Stimulated activated naive CD8-positive, alpha-beta T cell treated with anti-CD3 and anti-CD28 coated beads, Interleukin-15, amount 100 ng/mL, for 72 hours (primary cell): Measurements from ENCODE around the gene OCIAD1.

Experiments used
- ATAC-seq: fragments of 150-1000 bp; cut with Tn5 transposase; 2 replicates; pipeline ENCODE4 v1.10.0; 2021; ENCODE audit warnings: mild to moderate bottlenecking, moderate library complexity
- DNase-seq, 2 donors: peaks; one replicate each; pipeline ENCODE4 v3.0.0; 2021 to 2022
- H3K27ac Mint-ChIP-seq, 2 donors: one replicate each; pipeline ENCODE4 v1.8.0; 2022; ENCODE audit warnings: mild to moderate bottlenecking in 2 of 2, mixed read lengths in 2 of 2, moderate library complexity in 2 of 2
- H3K27me3 Mint-ChIP-seq: one replicate; pipeline ENCODE4 v1.8.0; 2022; ENCODE audit warnings: mixed read lengths
- H3K4me1 Mint-ChIP-seq: one replicate; pipeline ENCODE4 v1.8.0; 2022; ENCODE audit warnings: mild to moderate bottlenecking, mixed read lengths
- H3K4me3 Mint-ChIP-seq, 2 donors: one replicate each; pipeline ENCODE4 v1.8.0; 2022; ENCODE audit warnings: mild to moderate bottlenecking in 2 of 2, mixed read lengths in 2 of 2, moderate library complexity in 1 of 2
- H3K9me3 Mint-ChIP-seq, 2 donors: one replicate each; pipeline ENCODE4 v1.8.0; 2022; ENCODE audit warnings: mixed read lengths in 2 of 2

Gene OCIAD1

DNA sequence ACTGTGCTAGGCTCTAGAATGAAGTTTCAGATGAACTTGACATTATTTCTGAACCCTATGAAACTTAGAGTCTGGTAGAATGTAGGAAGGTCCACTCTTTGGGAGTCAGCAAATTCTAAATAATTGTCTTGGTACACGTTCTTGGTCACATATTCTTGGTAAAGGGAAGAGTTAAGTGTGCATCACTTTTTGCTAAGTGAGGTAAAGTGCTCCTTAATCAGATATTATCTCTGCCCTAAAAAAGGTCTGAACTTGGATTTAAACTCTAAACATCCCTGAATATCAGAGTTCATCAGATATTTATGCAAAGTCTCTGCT, 68.5 kb downstream of the OCIAD1 start:
- ATAC-seq = no peak
- no peak for DNase-seq

DNA sequence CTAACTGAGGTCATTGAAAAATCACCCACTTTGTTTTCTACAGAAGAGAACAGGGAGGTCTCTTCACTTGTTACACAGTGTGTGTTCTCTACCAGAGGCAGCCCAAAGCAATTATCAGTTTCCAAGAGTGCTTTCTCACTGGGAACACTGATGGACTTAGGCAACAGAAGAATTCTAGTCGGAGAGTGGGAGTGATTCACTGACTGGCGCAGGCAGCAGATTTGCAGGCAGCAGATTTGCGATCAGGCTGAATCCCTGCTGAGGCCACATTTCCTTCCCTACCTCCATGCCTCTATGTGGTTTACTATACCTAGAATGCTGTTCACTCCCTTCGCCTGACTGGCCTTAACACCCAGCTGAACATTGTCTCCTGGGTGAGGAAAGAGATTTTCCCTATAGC, 69.1 kb downstream of the OCIAD1 start:
- no peak for DNase-seq
- H3K27ac Mint-ChIP-seq = peak overlapping the region; percentile 55 to 88
- peaks cover 35% of the 10 kb centered on the region for H3K4me1 Mint-ChIP-seq
- no peaks in the 10 kb centered on the region for H3K9me3 Mint-ChIP-seq
- no peak for ATAC-seq
- no peaks in the 10 kb centered on the region for H3K27me3 Mint-ChIP-seq
- H3K4me3 Mint-ChIP-seq = peak overlapping the region; percentile 49 to 50

More for the DNA sequence above, 68.5 kb downstream of the OCIAD1 start:
- no peaks in the 10 kb centered on the region for H3K9me3 Mint-ChIP-seq
- peak overlapping the region; percentile 4 to 88 for H3K27ac Mint-ChIP-seq
- H3K4me1 Mint-ChIP-seq = peaks cover 30% of the 10 kb centered on the region
- no peaks in the 10 kb centered on the region for H3K27me3 Mint-ChIP-seq
- peak overlapping the region; percentile 49 to 50 for H3K4me3 Mint-ChIP-seq

- peaks cover 45% of the 10 kb centered on the region for H3K4me1 Mint-ChIP-seq
- H3K9me3 Mint-ChIP-seq = no peaks in the 10 kb centered on the region
- DNase-seq (no peak), ATAC-seq (no peak)
- H3K4me3 Mint-ChIP-seq = no peak overlapping the region
- H3K27ac Mint-ChIP-seq = no peak overlapping the region
- no peaks in the 10 kb centered on the region for H3K27me3 Mint-ChIP-seq
Observed at GRCh38 chr4:48901196-48901595, 70.3 kb downstream of the OCIAD1 start.

DNA sequence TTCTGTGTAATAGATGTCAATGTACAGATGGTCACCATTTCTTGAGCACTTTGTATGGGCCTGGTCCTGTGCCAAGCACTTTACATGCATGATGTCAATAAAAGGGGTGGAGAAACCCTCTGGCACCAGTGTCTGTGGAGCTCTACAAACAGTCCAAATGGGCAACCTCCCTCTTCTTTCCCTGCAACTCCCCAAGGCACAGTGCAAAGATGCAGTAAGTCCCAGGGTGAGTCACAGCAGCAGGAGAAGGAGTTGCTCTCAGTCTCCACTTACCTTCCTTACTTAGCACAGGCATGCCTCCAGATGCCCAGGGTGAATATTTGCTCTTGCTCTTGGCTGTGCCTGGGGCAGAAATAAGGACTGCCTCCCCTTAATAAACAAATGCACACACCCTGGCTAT, 71.4 kb downstream of the OCIAD1 start:
- H3K4me1 Mint-ChIP-seq = peaks cover 52% of the 10 kb centered on the region
- H3K27ac Mint-ChIP-seq = peak overlapping the region in 1 of 2 donors; percentile 38
- DNase-seq (no peak), ATAC-seq (no peak)
- no peaks in the 10 kb centered on the region for H3K27me3 Mint-ChIP-seq
- H3K9me3 Mint-ChIP-seq = no peaks in the 10 kb centered on the region
- no peak overlapping the region for H3K4me3 Mint-ChIP-seq

DNA sequence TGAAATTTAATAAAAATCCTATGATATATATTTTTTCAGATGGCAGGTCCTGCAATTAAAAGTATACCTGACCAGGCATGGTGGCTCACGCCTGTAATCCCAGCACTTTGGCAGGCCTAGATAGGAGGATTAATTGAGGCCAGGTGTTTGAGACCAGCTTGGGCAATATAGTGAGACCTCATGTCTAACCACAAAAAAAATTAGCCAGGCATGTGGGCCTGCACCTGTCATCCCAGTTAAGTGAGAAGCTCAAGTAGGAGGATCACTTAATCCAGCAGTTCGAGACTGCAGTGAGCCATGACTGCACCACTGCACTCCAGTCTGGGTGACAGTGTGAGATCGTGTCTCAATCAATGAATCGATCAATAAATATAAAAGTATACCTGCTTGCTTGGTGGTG, 73.2 kb downstream of the OCIAD1 start:
- H3K4me3 Mint-ChIP-seq = no peak overlapping the region
- H3K4me1 Mint-ChIP-seq = peaks cover 56% of the 10 kb centered on the region
- no peak overlapping the region for H3K27ac Mint-ChIP-seq
- no peaks in the 10 kb centered on the region for H3K9me3 Mint-ChIP-seq
- no peak for ATAC-seq
- no peak for DNase-seq
- H3K27me3 Mint-ChIP-seq = no peaks in the 10 kb centered on the region

- H3K9me3 Mint-ChIP-seq = no peaks in the 10 kb centered on the region
- H3K4me3 Mint-ChIP-seq = peak overlapping the region; percentile 86 to 89
- H3K27ac Mint-ChIP-seq = peak overlapping the region in 1 of 2 donors; percentile 11
- peaks cover 56% of the 10 kb centered on the region for H3K4me1 Mint-ChIP-seq
- DNase-seq = no peak
- no peaks in the 10 kb centered on the region for H3K27me3 Mint-ChIP-seq
- ATAC-seq = no peak
Observed at GRCh38 chr4:48904541-48905142, 73.8 kb downstream of the OCIAD1 start.

GRCh38 chr4:48905363-48906015, 74.6 kb downstream of the OCIAD1 start:
- Mint-ChIP-seq H3K27ac (peak overlapping the region; percentile 66 to 77), H3K27me3 (no peaks in the 10 kb centered on the region), H3K4me3 (peak overlapping the region; percentile 86 to 89), H3K4me1 (peaks cover 59% of the 10 kb centered on the region), H3K9me3 (no peaks in the 10 kb centered on the region)
- ATAC-seq = no peak
- DNase-seq = no peak

DNA sequence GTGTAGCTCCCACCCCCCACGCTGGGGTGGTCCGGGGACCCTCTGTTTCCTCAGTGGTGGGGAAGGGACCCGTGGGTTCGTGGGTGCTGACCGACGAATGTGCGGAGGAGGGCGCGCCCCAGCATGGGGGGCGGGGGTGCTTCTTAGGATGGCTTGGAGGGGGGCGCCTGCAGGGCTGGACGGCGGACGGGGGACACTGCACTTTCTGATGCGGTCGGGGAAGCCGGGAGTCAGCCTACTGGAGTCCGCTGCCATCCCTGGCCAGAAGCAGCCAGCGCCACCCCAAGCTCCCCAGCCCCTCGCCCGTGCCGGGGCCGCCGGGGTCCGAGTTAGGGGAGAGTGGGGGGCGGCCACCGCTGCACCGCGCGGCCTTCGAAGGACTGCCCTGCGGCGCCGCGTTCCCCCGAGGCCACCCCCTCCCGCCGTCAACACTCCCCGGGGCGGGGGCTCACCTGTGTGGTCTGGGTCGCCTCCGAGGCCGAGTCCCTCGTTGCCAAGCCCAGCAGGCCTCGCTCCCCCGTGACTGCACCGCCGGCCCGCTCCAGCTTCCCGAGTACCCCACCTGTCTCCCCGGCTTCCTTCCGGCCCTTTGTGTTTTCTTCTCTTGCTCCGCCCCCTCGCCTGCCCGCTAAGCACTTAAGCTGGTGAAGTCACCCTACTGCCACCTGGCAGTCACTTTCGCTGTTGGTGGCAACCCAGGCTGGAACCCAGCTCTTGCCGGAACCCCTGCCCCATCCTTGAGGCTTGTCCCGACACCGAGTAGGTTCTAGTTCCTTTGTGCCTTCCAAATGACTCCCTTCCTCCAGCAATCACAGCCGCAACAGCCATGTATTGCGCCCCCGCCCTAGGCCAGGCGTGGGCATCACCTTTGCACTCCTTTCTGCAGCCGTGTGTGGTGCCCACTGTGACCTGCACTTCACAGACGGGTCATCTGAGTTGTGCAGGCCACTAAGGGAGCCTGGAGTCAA, 75.6 kb downstream of the OCIAD1 start, which contains the start of gene OCIAD2:
Gene OCIAD2, minus strand, starts transcription at position 569 of the 968 bp plus-strand sequence. CDS start 2,225 bp downstream, outside the sequence.
- no peaks in the 10 kb centered on the region for H3K27me3 Mint-ChIP-seq
- H3K27ac Mint-ChIP-seq = peak within 1 kb of the TSS; percentile 94 to 95
- peak; percentile 80 for ATAC-seq

DNA sequence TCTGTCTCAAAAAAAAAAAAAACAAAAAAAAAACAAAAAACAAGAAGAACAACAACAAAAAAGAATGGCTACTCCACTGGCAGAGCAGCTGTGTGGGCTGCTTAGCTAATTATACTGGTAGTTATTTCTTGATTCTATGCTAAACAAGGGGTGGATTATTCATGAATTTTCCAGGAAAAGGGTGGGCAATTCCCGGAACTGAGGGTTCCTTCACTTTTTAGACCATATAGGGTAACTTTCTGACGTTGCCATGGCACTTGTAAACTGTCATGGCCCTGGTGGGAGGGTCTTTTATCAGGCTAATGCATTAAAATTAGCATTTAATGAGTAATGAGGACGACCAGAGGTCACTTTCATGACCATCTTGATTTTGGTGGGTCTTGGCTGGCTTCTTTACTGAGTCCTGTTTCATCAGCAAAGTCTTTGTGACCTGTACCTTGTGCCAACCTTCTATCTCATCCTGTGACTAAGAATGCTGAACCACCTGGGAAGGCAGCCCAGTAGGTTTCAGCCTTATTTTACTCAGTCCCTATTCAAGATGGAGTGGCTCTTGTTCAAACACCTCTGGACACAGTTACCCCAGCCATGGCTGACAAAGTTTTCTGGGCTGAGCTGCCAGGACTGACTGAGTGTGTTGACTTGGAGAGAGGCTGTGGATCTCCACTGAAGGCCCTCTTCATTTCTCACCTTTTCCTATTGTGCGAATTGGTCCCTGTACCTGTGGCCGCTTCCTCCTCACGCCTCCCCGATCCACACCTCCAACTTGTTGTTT, 77.0 kb downstream of the OCIAD1 start:
- no peak for DNase-seq
- ATAC-seq = no peak
- H3K27me3 Mint-ChIP-seq = no peaks in the 10 kb centered on the region
- H3K4me1 Mint-ChIP-seq = peaks cover 51% of the 10 kb centered on the region
- no peaks in the 10 kb centered on the region for H3K9me3 Mint-ChIP-seq
- peak overlapping the region; percentile 8 to 19 for H3K27ac Mint-ChIP-seq
- H3K4me3 Mint-ChIP-seq = no peak overlapping the region

More for the DNA sequence above, 75.6 kb downstream of the OCIAD1 start, which contains the start of gene OCIAD2:
- H3K9me3 Mint-ChIP-seq = no peaks in the 10 kb centered on the region
- H3K4me3 Mint-ChIP-seq = peak within 1 kb of the TSS; percentile 86 to 89
- peak; percentile 76 to 84 for DNase-seq
- peaks cover 62% of the 10 kb centered on the region for H3K4me1 Mint-ChIP-seq

DNA sequence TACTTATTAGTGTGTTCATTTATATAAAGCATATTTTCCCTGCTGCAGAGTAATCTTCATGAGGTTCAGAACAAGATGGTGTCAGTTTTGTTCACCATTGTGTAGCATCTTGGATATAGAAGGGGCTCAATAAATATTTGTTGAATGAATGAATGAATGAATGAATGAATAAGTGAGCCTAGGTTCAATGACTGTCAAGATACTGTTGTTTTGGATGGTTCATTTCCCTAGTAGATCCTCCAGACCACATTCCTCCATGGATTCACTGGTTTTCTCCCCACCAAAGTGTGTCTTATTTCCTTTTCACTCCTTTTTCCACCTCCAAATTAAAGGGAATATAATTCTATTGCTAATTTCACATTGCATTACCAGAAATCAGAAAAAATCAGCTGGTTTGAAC, 77.8 kb downstream of the OCIAD1 start:
- peaks cover 51% of the 10 kb centered on the region for H3K4me1 Mint-ChIP-seq
- no peak overlapping the region for H3K4me3 Mint-ChIP-seq
- ATAC-seq = no peak
- H3K9me3 Mint-ChIP-seq = no peaks in the 10 kb centered on the region
- DNase-seq = no peak
- H3K27ac Mint-ChIP-seq = peak overlapping the region; percentile 1 to 10
- no peaks in the 10 kb centered on the region for H3K27me3 Mint-ChIP-seq

DNA sequence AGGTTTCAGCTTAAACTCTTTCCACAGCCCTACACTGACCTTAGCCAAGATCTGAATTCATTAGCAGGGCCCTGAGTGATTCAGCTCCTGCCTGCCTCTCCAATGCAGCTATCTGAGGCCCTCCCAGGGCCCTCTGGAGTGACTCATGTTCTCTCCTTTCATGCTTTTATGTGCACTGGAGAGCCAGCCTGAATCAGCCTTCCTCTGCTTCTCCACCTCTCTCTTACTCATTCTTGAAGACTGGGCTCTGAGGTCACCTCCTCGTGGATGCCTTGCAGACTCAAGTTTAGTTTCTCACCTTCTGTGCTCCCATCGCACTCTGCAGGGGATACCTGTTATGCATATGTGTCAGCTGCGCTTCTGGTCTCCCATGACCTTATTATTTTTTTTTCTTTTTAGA, 78.8 kb downstream of the OCIAD1 start:
- ATAC-seq (peak; percentile 91), DNase-seq (peak; percentile 61 to 77)
- no peaks in the 10 kb centered on the region for H3K9me3 Mint-ChIP-seq
- H3K27me3 Mint-ChIP-seq = no peaks in the 10 kb centered on the region
- peaks cover 46% of the 10 kb centered on the region for H3K4me1 Mint-ChIP-seq
- no peak overlapping the region for H3K4me3 Mint-ChIP-seq
- peak overlapping the region in 1 of 2 donors; percentile 9 for H3K27ac Mint-ChIP-seq

DNA sequence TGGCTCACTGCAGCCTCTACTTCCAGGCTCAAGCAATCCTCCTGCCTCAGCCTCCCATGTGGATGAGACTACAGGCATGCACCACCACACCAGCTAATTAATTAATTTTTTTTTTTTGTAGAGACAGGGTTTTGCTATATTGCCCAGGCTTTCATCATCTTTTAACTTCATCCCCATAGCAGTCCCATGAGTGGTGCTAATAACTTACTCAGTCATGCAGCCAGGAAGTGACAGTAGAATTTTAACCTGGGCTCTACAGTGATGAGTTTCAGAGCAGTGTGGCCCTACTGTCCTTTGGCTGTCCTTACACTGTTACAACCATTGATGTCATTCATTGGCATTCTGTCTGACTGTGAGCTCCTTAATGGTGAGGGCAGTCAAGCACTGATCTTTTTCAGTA, 79.6 kb downstream of the OCIAD1 start:
- ATAC-seq (no peak), DNase-seq (no peak)
- no peaks in the 10 kb centered on the region for H3K27me3 Mint-ChIP-seq
- peaks cover 38% of the 10 kb centered on the region for H3K4me1 Mint-ChIP-seq
- no peak overlapping the region for H3K4me3 Mint-ChIP-seq
- peak overlapping the region; percentile 71 to 95 for H3K27ac Mint-ChIP-seq
- no peaks in the 10 kb centered on the region for H3K9me3 Mint-ChIP-seq
